Dorsolateral prefrontal cortex (tissue), 118 donors: ENCODE measurements around the gene TCEA2. TPM values are rescaled to one million over a fixed set of nuclear protein-coding genes. Genes with fewer than 3 reads are reported as not detected.

Source experiments
- microRNA-seq, 43 experiments: library from miRNA; unstranded; fragments of <30 nt; microRNA quantifications; one replicate each; pipeline ENCODE4 v1.2.0, GENCODE V29; 2022
- total RNA-seq, 120 experiments: library from RNA; stranded (reverse); gene quantifications; one replicate each; pipeline versions ENCODE4 v1.2.3 to v1.2.4, GENCODE V29; 2022

TCEA2 gene
- total RNA-seq, 120 experiments from 2014 or later: 105 to 197 (median 137) TPM

Small RNA genes within 50 kb of the gene (microRNA-seq; reads per million reads assigned to microRNA genes)
- gene MIR6813: 0 to 2.9 (median 0.35) reads per million in 43 experiments

Other genes with a start within 250 kb of the TCEA2 start
- gene ZBTB46, start 231.9 kb upstream of the TCEA2 start, total RNA-seq: 10 to 100 TPM in 114 of 120 experiments, 1 to 10 TPM in 6; 7.8 to 28.3 (median 16.0) TPM
- gene ABHD16B, start 201.7 kb upstream of the TCEA2 start, total RNA-seq: under 1 TPM in 1 of 120 experiments, not detected in 119; 0.35 TPM
- 100 to 1,000 TPM in 4 of 120 experiments, 10 to 100 TPM in 116; 61.5 to 125 (median 76.3) TPM for gene TPD52L2, start 197.9 kb upstream of the TCEA2 start, total RNA-seq
- gene DNAJC5, start 168.1 kb upstream of the TCEA2 start, total RNA-seq: 100 to 1,000 TPM in 117 of 120 experiments, 10 to 100 TPM in 3; 69.5 to 175 (median 137) TPM
- gene UCKL1, start 106.8 kb upstream of the TCEA2 start, total RNA-seq: 10 to 100 TPM; 22.1 to 74.1 (median 40.8) TPM
- gene ZNF512B, start 93.3 kb upstream of the TCEA2 start, total RNA-seq: 10 to 100 TPM; 18.7 to 37.5 (median 26.3) TPM
- gene SAMD10, start 83.6 kb upstream of the TCEA2 start, total RNA-seq: 10 to 100 TPM in 38 of 120 experiments, 1 to 10 TPM in 82; 4.0 to 15.8 (median 8.8) TPM
- 10 to 100 TPM; 41.9 to 83.8 (median 68.3) TPM for gene PRPF6, start 82.1 kb upstream of the TCEA2 start, total RNA-seq
- gene C20orf204, start 27.0 kb upstream of the TCEA2 start, total RNA-seq: 1 to 10 TPM; 1.4 to 6.3 (median 3.1) TPM
- 10 to 100 TPM in 46 of 120 experiments, 1 to 10 TPM in 74; 2.1 to 27.7 (median 9.1) TPM for gene SOX18, start 13.6 kb upstream of the TCEA2 start, total RNA-seq
- 10 to 100 TPM in 47 of 120 experiments, 1 to 10 TPM in 73; 3.4 to 22.4 (median 9.0) TPM for gene RGS19, start 16.3 kb downstream of the TCEA2 start, total RNA-seq
- 10 to 100 TPM in 118 of 120 experiments, 1 to 10 TPM in 2; 6.8 to 31.5 (median 21.2) TPM for gene OPRL1, start 16.9 kb downstream of the TCEA2 start, total RNA-seq
- gene LKAAEAR1, start 21.2 kb downstream of the TCEA2 start, total RNA-seq: 1 to 10 TPM; 1.3 to 8.3 (median 3.5) TPM
- 1 to 10 TPM in 95 of 120 experiments, under 1 TPM in 22, not detected in 3; 0.35 to 6.4 (median 1.8) TPM for gene NPBWR2, start 44.4 kb downstream of the TCEA2 start, total RNA-seq
- 10 to 100 TPM in 35 of 120 experiments, 1 to 10 TPM in 85; 4.4 to 16.0 (median 8.6) TPM for gene MYT1, start 101.3 kb downstream of the TCEA2 start, total RNA-seq
- 100 to 1,000 TPM in 58 of 120 experiments, 10 to 100 TPM in 62; 66.2 to 152 (median 98.4) TPM for gene PCMTD2, start 192.6 kb downstream of the TCEA2 start, total RNA-seq